ENCODE results near the gene FOXJ1. TPM values are rescaled to one million over a fixed set of nuclear protein-coding genes. Genes with fewer than 3 reads are reported as not detected.

FOXJ1 gene
- total RNA-seq, 1 donor from 2014 or later, result 2.1 TPM

DNA sequence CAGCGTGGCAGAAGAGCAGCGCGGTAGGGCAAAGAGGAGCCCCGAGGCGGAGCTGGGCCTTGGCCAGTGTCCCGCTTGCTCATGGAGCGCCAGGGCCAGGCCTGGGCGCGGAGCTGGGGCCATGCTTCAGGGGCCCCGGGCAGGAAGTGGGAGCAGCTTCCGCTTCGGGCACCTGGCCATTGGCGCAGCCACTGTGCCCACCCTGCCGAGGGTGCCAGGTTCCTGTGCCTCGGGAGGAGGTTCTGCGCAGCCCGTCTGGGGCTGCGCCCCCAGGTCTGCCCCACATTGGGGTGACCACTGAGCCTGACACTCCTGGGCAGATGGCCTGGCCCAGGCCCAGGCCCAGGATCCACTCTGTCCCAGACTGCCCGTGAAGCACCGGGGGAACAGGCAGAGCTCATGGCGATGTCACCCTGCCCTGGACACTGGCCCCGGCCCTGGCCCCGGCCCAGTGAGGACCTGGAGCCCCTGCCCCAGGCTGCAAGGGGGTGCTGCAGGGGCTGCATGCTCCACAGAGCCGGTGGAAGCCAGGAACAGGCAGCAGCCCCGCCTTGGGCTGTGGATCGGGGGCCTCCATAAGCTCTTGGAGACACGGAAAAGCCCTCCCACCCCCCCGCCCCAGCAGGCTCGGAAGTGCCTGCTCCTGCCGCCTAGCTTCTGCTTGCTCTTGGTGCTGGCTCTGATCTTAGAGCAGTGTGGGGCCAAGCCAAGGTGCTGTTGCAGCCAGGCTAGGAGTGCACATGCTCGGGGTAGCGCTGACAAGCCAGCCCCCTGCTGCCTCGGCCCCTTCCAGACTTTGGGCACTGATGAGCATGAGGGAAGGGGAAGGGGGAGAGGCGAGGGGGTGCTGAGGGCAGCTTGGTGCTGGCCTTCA, 35.9 kb upstream of the FOXJ1 start:
- Mint-ChIP-seq H3K27ac (ENCODE audit: unreplicated experiment) (no peak overlapping the region), H3K9me3 (ENCODE audit: unreplicated experiment) (no peaks in the 10 kb centered on the region), H3K36me3 (ENCODE audit: low read depth, unreplicated experiment) (no peaks in the 10 kb centered on the region), H3K4me1 (ENCODE audit: unreplicated experiment) (peaks cover 8% of the 10 kb centered on the region), H3K27me3 (ENCODE audit: unreplicated experiment) (peaks cover 2% of the 10 kb centered on the region), H3K4me3 (ENCODE audit: unreplicated experiment) (no peak overlapping the region)
- no peak for DNase-seq (ENCODE audit: low spot score)
- TF ChIP-seq, protein P1, sequence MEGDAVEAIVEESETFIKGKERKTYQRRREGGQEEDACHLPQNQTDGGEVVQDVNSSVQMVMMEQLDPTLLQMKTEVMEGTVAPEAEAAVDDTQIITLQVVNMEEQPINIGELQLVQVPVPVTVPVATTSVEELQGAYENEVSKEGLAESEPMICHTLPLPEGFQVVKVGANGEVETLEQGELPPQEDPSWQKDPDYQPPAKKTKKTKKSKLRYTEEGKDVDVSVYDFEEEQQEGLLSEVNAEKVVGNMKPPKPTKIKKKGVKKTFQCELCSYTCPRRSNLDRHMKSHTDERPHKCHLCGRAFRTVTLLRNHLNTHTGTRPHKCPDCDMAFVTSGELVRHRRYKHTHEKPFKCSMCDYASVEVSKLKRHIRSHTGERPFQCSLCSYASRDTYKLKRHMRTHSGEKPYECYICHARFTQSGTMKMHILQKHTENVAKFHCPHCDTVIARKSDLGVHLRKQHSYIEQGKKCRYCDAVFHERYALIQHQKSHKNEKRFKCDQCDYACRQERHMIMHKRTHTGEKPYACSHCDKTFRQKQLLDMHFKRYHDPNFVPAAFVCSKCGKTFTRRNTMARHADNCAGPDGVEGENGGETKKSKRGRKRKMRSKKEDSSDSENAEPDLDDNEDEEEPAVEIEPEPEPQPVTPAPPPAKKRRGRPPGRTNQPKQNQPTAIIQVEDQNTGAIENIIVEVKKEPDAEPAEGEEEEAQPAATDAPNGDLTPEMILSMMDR (IDR thresholded peaks at IDR 0.05; ENCODE audit: unreplicated experiment), result no peak

DNA sequence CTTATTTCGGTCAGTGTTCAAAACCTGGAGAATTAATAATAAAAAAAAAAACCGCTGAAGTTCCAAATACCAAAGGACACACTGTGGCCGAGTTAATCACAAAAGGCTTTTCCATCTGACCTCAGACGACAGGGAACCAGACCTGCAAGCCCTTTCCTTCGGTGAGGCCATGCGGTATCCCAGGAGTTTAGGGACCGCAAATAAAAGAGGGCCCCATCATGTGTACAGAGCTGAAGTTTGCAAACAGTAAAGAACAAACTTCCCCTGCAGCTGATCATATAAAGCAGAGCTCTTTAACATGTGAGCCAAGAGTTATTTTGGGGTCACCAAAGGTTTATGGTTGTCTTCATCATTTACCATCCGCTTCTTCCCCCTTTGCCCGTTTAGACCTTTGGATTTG, 33.0 kb upstream of the FOXJ1 start:
- Mint-ChIP-seq H3K4me3 (ENCODE audit: unreplicated experiment) (no peak overlapping the region), H3K9me3 (ENCODE audit: unreplicated experiment) (no peaks in the 10 kb centered on the region), H3K27ac (ENCODE audit: unreplicated experiment) (no peak overlapping the region), H3K4me1 (ENCODE audit: unreplicated experiment) (peaks cover 1% of the 10 kb centered on the region), H3K36me3 (ENCODE audit: low read depth, unreplicated experiment) (no peaks in the 10 kb centered on the region), H3K27me3 (ENCODE audit: unreplicated experiment) (peaks cover 2% of the 10 kb centered on the region)
- TF ChIP-seq, protein P1 (IDR thresholded peaks at IDR 0.05; ENCODE audit: unreplicated experiment), result no peak
- DNase-seq (ENCODE audit: low spot score), result no peak

DNA sequence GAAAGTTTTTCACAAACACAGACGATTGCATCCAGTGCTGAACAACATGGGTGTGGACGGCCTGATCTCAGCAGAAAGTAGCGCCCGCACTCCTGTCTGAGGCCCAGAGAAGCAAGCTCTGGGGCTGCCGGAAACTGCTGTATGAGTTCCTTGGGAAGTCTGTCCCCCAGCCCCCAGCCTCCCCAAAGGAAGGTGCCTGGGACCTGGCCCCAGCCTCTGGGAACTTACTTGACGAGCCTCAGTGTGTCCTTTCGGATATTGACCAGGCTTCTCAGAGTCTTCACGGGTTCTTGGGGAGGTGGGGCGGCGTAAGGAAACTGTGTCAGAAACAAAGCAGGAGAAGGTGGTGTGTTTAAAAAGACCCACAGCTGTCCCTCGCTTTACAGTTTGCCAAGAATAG, 32.4 kb upstream of the FOXJ1 start:
- H3K36me3 Mint-ChIP-seq (ENCODE audit: low read depth, unreplicated experiment), result no peaks in the 10 kb centered on the region
- H3K4me1 Mint-ChIP-seq (ENCODE audit: unreplicated experiment), result peaks cover 5% of the 10 kb centered on the region
- H3K9me3 Mint-ChIP-seq (ENCODE audit: unreplicated experiment), result no peaks in the 10 kb centered on the region
- TF ChIP-seq, protein P1 (IDR thresholded peaks at IDR 0.05; ENCODE audit: unreplicated experiment), result no peak
- no peak overlapping the region for H3K27ac Mint-ChIP-seq (ENCODE audit: unreplicated experiment)
- no peak overlapping the region for H3K4me3 Mint-ChIP-seq (ENCODE audit: unreplicated experiment)
- peaks cover 2% of the 10 kb centered on the region for H3K27me3 Mint-ChIP-seq (ENCODE audit: unreplicated experiment)
- no peak for DNase-seq (ENCODE audit: low spot score)

DNA sequence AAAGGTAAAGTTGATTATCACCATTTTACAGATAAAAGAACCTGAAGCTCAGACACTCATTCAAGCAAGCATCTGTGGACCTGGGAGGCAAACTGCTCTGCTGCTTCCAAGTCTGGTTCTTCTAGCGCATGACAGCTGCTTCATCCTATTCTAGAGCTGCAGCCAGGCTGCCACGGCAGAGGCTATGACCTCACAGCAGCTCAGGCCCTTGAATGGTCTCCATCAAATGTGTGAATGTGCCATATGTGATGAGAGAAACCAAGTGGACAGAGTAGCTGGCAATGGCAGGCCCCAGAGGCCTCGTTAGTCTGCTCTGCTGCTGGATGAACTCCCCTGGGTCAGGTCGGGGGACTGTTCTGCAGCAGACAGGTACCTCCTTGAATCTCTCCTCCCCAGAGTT, 30.7 kb upstream of the FOXJ1 start:
- TF ChIP-seq, protein P1 (IDR thresholded peaks at IDR 0.05; ENCODE audit: unreplicated experiment), result no peak
- H3K9me3 Mint-ChIP-seq (ENCODE audit: unreplicated experiment), result no peaks in the 10 kb centered on the region
- H3K36me3 Mint-ChIP-seq (ENCODE audit: low read depth, unreplicated experiment), result no peaks in the 10 kb centered on the region
- H3K27me3 Mint-ChIP-seq (ENCODE audit: unreplicated experiment), result no peaks in the 10 kb centered on the region
- no peak overlapping the region for H3K27ac Mint-ChIP-seq (ENCODE audit: unreplicated experiment)
- no peak overlapping the region for H3K4me3 Mint-ChIP-seq (ENCODE audit: unreplicated experiment)
- DNase-seq (ENCODE audit: low spot score), result no peak
- peaks cover 11% of the 10 kb centered on the region for H3K4me1 Mint-ChIP-seq (ENCODE audit: unreplicated experiment)

DNA sequence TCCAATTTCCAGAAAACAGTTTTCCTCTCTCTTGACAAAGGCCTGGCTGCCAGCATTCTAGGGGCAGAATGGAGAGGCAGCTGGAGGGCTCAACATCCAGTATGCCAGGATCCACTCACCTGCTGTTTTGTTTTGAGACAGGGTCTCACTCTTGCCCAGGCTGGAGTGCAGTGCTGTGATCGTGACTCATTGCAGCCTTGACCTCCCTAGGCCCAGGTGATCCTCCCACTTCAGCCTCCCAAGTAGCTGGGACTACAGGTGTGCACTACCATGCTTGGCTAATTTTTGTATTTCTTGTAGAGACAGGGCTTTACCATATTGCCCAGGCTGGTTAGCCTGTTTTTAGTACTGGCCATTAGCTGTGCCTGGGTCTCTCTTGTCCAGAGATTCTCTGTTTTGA, 29.1 kb upstream of the FOXJ1 start:
- H3K9me3 Mint-ChIP-seq (ENCODE audit: unreplicated experiment), result no peaks in the 10 kb centered on the region
- DNase-seq (ENCODE audit: low spot score), result no peak
- H3K36me3 Mint-ChIP-seq (ENCODE audit: low read depth, unreplicated experiment), result no peaks in the 10 kb centered on the region
- no peak overlapping the region for H3K27ac Mint-ChIP-seq (ENCODE audit: unreplicated experiment)
- peaks cover 11% of the 10 kb centered on the region for H3K4me1 Mint-ChIP-seq (ENCODE audit: unreplicated experiment)
- no peak overlapping the region for H3K4me3 Mint-ChIP-seq (ENCODE audit: unreplicated experiment)
- no peaks in the 10 kb centered on the region for H3K27me3 Mint-ChIP-seq (ENCODE audit: unreplicated experiment)
- TF ChIP-seq, protein P1 (IDR thresholded peaks at IDR 0.05; ENCODE audit: unreplicated experiment), result no peak
